Activated T-cell treated with anti-CD3 and anti-CD28 coated beads for 24 hours (primary cell): Measurements from ENCODE around the gene LRPPRC.
"Not testable (repeated sequence)": the region's sequence is repeated elsewhere in the genome, so short reads cannot be mapped to it uniquely, and the experiment has no call there.

Experiments used
- DNase-seq: peaks from one replicate; pipeline ENCODE4 v3.0.0-alpha.2; 2020; ENCODE audit warnings: low read depth

The LRPPRC gene

DNA sequence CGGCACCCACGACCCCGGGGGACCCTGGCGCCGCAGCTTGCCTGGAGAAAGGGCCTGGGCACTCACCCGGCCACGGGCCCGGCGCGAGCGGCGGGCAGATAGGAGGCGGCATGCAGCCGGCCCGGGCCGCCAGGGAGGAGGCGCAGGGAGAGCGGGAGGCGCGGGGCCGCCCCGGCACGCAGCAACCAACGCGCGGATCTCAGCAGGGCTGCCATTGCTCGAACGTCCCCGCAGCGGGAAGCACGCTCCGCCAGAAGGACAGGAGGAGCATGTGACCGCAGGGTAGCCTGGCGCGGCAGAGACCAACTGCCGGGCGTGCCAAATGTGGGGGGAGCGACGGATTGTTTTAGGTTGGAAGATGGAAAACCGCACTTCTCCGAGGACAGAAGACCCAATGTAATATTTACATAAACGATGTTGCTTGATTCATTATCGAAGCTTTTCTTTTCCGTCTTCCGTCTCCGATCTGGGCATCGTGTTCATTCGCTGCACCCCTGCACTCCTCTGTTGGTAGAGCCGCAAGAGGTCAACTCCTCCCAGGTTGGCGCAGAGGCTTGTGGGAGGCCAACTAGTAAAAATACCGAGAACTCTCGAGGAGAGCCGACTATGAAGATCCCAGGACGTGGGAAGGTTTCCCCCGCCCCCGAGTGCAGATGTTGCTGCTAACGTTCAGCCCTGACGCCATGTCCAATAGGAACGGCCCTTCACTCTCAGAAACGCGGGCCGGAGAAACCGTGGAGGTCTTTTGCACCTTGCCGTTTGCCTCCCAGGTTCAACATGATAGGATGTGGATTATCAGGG lies at the start of gene LRPPRC:
Gene LRPPRC, minus strand, starts transcription at position 257 of the 801 bp plus-strand sequence. Its CDS starts 42 bp downstream, at position 215.
- peak; percentile 83 for DNase-seq

DNA sequence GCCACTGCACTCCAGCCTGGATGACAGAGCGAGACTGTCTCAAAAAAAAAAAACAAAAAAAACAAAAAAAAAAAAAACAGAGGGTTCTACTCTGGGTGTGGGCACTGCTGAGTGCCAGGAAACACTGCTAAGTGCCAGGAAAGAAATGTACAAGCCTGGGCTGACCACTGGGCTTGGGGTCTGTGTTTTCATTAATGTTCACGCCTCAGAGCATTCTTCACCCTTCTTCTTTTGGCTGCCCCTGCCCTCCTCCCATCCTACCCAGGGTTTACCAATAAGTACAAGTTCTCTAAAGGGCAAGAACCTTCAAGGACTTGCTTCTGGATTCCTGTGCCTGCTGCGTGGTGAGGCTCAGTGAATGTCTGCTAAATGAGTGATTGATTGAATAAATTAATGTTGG lies 49.3 kb upstream of the LRPPRC start:
- no peak for DNase-seq

DNA sequence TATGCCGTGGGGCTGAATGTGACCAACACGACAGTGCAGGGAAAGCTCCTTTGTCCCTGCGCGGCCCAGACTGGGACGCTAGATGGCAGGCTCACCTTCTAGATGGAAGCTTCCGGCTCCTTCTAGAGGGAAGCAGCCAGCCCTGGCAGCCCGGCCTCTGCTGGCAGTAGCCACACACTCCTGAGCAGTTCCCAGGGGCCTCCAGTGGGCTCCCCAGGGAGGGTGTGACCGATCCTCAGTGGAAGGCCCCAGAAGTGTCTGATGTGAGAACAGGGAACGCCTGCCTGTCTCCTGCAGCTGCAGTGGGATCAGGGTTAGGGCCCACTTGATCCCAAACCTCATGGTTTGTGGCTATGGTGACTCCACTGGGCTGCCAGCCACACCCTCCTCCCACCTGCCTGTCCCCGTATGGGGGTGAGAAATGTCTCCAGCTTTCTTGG lies 48.5 kb upstream of the LRPPRC start:
- peak; percentile 79 for DNase-seq

DNA sequence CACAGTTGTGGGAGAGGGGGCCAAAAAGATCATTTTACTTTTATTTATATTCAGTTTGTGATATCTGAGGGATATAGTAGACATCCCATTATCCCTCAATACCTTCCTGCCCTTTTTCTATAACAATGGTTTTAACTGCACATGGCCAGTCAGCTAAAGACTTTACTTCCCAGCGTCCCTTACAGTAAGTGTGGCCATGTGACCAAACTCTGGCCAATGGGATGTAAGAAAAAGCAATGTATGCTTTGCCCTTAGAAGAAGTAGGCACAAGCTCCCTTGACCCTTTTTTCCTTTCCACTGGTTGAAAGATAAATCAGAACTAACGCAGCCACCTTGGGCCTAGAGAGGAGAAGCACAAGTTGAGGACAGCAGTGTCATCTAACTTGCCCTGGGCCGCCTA lies 44.6 kb upstream of the LRPPRC start:
- DNase-seq = no peak

DNA sequence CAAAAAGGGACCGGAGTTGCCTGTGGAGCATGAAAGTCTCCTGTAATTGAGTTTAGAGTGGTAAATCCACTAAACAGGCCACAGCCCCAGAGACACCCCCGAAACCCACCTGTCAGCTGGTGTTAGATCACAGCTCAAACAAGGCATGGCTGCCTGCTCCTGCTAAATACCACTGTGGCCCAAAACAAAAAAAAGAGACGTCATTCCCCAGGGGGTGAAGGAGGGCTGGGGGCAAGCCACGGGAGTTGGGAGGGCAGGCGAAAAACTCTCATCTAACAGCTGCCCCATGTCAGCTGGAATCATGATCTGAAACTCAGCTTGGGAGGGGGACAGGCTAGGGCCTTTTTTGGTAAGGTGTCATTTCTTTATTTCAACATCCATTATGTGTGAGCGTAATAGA lies 42.5 kb upstream of the LRPPRC start:
- no peak for DNase-seq

DNA sequence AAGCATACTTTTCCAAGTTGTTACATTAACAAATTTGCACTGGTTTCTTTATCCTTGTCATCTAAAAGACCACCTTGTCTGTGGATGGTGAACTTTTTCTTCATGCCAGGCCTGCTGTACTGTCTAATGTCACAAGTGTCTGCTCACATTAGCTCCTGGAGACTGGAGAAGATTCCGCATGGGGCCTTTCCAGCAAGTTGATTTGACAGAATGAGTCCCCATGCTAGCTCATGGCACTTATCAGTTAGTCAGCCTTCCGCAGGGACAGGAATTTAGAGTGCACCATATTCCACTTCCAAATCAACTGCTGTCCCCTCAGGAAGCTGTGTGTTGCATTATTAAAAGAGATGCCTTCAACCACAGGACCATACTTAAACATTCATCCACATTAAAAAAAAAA lies 41.4 kb upstream of the LRPPRC start:
- no peak for DNase-seq

DNA sequence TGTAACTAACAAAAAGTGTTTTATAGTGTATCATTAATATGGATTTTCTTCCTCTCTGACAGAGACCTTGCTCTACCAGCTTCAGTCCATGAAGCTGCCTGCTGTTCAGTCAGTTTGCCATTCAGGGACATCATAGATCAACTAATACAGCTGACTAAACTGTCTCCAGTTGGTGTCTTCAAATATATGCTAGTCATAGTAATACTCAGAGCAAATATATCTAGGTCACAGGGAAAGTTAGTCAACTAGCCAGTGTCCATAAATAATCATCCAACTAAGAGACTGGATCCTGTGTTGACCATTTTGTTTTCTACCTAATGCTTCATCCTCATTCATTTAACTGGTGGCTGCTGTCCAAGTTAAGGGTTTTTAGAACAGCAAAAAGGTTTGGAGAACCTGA lies 38.2 kb upstream of the LRPPRC start:
- DNase-seq = no peak

DNA sequence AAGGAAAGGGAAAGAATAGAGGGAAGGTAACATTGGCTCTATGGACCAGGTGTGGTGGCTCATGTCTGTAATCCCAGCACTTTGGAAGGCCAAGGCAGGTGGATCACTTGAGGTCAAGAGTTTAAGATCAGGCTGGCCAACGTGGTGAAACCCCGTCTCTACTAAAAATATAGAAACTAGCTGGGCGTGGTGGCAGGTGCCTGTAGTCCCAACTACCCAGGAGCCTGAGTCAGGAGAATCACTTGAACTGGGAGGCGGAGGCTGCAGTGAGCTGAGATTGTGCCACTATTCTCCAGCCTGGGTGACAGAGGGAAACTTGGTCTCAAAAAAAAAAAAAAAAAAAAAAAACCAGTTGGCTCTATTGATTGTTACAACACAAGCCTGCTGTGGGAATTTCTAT lies 31.3 kb upstream of the LRPPRC start:
- DNase-seq = not testable (repeated sequence)

DNA sequence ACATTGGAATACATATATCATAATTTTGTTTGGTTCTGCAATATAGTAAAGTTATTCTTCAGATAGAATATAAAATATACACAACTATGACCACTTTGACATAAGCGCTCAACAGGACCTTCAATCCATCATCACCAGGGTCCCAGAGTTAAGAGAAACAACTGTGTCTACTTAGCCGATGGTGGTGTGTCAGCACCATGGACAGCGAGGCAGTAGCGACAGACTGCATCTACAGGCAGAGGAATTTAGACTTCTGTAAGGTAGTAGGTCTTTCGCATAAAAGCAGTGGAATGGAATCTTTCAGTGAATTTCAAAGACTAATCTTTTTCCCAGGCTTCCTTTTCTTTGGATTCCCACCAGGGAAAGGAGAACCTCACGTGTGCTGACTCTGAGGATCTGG lies 20.5 kb upstream of the LRPPRC start:
- DNase-seq = no peak

DNA sequence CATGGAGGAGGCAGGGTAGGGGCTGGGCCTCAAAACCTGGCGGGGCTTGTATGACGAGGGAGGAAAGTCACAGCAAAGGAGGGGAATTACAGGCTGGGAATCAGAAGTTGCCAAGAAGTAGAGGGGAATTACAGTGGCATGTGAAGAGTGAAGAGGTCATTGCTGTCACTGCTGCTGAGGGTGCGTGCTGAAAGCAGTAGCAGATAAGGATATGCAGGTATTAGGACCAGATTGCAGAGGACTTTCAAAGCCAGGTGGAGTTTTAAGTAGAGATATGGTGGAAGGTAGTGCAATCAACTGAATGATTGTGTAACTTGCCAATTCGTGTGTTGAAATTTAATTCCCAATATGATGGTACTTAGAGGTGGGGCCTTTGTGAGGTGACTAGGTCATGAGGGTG lies 19.4 kb upstream of the LRPPRC start:
- no peak for DNase-seq

DNA sequence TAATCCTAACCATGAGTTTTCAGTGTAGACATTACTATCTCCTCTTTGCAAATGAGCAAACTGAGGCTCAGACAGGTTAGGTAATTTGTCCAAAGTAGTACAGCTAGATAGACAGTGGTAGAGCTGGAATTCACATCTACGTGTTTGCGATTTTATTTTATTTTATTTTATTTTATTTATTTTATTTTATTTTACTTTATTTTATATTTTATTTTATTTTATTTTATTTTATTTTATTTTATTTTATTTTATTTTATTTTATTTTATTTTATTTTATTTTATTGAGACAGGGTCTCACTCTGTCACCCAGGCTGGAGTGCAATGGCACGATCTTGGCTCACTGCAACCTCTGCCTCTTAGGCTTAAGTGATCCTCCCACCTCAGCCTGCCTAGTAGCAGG lies 17.4 kb upstream of the LRPPRC start:
- DNase-seq = not testable (repeated sequence)

DNA sequence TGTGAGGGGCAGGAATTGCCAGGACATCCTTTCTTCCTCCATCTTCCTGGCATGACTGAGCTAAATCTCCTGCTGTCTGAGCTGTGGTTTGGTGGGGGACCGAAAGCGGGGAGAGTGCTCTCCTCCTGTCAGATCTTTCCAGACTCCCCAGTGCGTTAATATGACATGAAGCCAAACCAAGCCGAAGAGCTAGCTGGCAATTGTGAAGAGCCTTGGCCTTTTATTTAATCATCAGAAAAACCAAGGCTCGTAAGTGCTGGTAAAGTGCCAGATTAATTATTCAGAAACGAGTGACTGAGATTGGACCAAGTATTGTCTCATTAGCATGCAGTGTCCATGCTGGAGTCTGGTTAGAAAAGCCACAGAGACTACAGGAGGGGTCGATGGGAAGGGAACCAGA lies 14.5 kb upstream of the LRPPRC start:
- no peak for DNase-seq

DNA sequence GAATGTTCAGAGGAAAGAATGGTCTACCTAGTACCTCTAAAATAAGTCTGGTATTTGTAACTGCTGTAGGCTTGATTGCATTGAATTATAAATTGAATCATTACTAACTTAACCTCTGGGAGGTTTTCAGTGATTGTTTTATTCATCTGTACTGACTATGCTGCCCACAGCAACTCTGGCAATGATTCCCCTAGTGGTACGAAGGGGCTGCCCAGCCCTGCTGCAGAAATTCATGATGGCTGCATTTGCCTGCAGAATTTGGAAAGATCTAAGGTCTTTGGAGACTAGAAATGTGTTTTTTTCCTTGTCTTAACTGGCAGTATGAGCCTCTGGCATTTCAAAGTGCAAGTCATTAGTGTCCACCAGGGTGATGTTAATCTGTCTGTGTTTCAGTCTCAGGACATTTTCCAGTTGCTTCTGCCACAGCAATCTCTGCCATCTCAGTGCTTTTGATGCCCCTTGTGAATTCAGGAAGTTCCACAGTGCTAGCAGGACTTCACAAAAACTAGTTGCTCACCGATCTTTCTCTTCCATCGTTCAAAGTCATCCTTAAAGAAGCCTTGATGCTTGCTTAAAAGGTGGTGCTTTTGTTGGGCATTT lies 13.4 kb upstream of the LRPPRC start:
- DNase-seq = no peak

DNA sequence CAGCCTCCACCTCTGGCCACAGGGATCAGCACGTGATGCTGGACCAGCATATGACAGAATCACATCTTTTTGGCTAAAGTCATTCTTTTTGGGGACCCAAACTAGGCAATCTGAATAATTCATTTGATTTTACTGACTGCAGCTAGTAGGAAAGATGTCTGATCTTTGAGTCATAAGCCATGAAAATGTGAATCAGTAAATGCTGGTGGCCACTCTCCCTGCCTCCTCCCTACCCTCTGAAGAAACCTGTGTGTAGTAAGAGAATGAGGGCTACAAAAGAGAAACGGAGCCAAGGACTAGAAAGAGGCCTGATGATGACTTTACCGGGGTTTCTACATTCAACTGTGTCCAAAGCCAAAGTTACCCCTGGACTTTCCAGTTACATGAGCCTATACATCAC lies 10.1 kb upstream of the LRPPRC start:
- no peak for DNase-seq

DNA sequence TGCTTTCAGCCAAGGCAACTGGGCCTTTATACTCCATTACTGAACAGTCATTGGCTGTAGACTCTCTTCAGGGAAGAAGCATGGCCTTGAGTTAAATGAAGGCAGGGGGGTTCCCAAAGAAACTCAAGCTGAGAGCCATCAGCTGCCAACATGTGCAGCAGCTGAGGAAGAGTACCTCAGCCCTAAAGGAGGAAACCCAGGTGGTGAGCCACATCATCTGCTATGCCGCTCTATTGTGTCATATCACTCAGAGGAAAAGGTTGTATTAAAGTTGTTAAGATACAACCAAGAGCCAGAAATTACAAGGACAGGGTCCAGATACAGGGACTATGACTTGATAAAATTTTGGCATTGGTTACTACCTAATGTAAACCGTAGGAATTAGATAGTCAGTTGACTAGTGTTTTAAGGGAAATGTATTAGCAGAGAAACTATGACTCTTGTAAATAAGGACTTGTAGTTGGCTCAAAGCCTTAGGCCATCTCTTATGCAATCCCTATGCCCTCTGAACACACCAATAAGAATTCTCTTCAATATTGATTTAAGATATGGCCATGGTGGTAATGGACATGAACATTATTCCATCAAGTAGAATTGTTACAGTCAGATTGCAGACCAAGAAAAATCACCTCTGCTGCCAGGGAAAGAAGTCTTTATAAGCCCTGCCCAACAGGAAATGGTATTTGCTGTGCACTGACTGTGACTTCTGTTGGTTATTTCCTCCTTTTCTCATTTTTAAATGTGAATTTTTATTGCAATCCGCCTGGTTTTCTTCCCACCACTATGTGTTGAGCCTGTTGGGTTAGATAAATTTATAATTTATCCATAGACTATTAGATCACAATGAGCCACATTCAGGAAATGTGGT lies 9.2 kb upstream of the LRPPRC start:
- DNase-seq = no peak

DNA sequence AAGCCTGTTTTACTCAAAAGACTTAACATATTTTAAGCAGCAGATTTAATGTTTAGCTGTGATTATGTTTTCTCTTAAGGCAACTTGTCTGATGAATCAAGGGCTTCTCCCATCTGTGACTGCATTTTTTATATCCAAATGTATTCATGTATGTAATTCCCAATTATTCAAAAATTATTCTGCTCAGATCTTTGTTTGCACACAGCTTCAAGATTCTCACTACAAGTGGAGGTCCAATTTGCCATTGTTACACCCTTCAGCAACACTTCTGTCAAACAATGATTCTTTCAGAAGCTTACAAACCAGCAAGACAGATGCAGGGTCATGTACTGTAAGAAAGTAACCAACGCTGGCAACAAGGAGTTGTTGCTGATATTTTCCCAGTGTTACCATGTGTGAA lies 5.9 kb upstream of the LRPPRC start:
- no peak for DNase-seq

DNA sequence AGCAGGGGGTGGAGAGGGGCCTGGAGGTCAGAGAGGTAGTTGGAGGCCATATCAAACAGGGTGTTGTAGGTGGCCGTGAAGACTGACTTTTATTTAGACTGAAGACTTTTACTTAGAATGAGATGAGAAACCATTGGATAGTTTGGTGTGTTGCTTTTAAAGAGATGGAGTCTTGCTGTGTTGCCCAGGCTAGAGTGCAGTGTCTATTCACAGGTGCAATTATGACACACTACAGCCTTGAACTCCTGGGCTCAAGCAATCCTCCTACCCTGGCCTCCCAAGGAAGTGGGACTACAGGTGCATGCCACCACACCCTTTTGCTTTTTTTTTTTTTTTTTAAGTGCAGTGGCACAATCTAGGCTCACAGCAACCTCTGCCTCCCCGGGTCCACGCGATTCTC lies 2.5 kb upstream of the LRPPRC start:
- no peak for DNase-seq

DNA sequence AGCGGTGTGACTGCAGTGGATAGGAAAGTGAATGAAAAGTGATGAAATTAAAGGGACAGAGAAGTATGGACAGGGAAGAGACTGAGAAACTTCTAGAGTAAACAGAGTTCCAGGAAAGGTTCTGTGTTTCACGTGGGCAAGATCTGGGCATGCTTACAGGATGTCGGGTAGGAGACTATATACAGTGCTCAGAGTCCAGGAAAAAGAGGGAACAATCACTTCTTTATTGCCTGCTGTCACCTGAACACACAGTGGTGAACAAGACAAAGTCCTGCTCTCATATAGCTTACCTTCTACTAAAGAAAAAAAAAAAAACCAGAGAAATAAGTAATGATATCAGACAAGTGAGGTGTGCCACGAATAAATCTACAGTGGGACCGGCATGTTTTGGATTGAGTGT lies 2.4 kb downstream of the LRPPRC start:
- DNase-seq = no peak

DNA sequence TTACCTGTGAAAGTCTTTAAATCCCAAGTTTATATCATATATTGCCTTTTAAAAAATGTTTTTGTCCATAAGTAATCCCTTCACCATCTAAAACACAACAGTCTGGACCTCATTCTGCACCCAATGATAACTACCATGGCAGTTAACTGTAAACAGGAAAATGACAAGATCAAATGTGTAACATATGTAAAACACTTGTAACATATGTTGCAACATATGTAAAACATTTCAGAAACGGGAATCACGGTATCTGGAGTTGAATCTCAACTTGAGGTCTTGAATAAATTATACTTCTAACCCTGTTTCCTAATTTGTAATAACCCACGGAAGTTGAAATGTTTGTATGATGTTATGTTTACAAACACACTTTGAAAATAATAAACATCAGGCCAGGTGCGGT lies 6.2 kb downstream of the LRPPRC start:
- DNase-seq = no peak

DNA sequence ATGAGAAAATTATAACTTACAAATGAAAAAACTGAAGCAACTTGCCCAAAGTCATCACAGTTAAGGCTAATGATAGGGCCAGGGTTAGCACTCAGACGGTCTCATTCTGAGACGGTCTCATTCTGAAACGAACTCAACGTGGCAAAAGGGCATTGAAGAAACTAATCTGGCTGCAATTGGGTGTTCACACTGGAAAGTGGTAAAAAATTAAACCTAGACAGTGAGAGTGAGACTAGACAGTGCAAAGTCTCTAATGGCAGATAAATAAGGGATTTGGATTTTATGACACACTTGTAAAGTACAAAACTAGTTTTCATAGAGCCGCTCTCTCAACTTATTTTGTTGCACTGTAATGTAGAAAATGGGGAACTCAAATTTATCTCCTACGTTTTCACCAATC lies 9.2 kb downstream of the LRPPRC start:
- no peak for DNase-seq

DNA sequence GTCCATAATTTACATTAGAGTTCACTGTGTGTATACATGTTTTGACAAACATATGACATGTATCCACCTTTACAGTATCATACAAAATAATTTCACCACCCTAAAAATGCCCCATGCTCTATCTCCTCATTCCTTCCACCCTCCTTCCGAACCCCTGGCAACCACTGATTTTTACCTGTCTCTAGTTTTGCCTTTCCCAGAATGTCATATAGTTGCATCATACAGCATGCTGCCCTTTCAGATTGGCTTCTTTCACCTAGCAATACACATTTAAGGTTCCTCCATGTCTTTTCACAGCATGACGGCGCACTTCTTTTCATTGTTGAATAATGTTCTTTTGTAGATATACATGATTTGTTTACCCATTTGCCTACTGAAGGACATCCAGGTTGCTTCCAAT lies 10.4 kb downstream of the LRPPRC start:
- DNase-seq = no peak

DNA sequence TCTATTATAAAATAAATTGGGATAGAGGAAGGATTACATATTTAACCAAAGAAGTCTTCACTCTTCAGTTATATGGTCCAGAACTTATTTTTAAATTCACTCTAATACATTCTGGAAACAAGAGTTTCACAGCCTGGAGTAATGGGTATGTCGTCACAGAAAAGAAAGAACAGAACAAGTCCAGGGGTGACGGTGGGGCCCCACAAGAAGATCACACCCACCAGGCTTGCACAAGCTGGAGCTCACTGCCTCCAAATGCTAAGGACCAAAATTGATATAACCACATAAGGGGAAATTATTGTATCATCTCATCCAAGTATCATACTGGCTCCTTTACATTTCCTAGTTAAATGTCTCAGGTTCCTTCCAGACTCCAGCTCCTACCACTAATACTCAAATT lies 11.3 kb downstream of the LRPPRC start:
- DNase-seq = no peak

DNA sequence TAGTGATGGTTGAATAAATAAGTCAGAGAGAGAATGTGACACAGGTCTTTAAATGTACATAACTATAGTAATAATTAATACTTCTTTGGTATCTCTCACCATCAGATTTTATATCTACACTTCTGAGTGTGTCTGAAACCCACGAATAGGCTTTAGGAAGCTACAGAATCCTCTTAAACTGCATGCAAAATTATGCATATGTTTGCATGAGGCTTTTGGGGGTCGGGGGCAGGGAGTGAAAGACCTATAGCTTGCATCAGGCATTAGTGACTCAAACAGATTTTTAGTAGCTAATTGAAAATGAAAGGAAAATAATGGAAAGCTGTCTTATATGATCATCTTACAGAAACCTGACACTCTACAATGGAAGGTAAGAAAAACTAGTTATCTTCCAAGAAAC lies 14.9 kb downstream of the LRPPRC start:
- no peak for DNase-seq
